HG03060 (cell line): Measurements from ENCODE around the gene UBA7.

Experiments
- ATAC-seq: cut with Tn5 transposase; IDR thresholded peaks from one replicate; pipeline ENCODE4 v1.9.1; 2021; ENCODE audit warnings: low read depth, moderate number of reproducible peaks; ENCODE audit not compliant: unreplicated experiment

Gene UBA7

DNA sequence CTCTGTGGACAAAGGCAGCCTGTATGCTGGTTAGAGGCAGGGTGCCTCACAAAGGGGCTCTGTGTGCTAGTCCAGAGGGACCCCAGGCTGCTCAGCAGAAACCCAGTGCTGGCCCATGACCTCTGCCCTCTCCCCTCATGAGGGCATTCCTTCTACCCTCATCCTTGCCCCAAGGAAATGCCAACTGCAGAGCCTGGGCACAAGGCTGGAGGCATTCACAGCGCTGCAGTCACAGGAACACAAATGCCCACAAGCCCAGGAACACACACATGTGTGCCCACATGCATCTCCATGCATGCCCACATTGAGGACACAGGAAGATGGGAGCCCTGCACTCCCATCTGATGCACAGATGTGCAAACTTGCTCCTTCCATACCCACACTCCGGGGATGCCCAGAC is 6.9 kb downstream of the UBA7 start:
- ATAC-seq: no peak

DNA sequence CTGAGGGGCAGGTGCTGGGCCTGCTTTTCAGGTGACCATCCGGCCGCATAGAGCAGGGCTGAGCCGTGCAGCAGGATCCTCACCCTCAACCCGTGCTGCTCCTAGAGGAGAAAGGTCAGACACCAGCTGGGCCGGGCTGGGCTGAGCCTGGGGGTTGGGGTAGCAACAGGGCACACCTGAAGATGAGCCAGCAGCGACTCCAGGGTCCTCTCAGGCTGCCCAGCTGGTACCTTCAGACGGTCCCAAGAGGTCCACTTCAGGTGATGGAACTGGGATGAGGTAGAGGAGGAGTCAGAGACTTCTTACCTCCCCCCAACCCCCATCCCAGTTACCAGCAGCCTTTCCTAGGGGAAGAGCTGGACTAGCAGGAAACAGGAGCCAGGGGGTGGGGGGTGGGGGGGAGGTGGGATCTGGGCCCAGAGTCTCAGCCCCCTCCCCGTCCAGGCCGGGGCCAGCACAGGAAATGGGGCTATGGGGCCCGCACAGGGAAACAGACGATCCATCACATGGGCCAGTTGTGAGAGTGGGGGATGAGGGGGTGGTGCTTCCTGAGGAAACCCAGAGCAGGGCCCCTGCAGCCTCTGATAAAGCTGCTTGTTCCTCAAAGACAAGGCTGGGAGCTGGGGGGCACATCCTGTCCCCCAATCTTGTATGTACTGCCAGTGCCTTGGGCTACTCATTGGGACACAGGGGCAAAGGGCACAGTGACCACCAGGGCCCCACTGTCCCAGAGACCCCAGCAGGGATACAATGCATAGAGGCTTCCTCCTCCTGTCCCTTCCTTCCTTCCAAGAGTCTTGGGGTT is 7.7 kb downstream of the UBA7 start:
- no peak for ATAC-seq

DNA sequence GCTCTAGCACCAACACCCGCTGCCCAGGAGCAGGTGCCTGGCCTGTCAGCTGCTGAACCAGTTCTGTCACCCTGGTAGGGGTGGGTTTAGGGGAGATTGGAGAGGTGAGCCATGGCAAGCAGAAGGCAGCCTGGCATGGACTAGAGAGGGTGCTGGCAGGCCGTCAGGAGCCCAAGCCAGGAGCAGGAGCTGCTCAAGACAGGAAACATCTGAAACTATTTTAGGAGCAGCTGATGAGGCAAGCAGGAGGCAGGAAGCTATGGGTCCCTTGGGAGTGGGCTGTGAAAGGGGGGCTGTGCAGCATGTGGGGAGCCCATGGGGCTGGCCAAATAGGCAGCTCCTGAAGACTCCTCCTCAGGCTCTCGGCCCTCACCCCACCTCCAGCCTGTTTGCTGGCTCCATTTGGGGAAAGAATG is 8.4 kb downstream of the UBA7 start:
- ATAC-seq: no peak

DNA sequence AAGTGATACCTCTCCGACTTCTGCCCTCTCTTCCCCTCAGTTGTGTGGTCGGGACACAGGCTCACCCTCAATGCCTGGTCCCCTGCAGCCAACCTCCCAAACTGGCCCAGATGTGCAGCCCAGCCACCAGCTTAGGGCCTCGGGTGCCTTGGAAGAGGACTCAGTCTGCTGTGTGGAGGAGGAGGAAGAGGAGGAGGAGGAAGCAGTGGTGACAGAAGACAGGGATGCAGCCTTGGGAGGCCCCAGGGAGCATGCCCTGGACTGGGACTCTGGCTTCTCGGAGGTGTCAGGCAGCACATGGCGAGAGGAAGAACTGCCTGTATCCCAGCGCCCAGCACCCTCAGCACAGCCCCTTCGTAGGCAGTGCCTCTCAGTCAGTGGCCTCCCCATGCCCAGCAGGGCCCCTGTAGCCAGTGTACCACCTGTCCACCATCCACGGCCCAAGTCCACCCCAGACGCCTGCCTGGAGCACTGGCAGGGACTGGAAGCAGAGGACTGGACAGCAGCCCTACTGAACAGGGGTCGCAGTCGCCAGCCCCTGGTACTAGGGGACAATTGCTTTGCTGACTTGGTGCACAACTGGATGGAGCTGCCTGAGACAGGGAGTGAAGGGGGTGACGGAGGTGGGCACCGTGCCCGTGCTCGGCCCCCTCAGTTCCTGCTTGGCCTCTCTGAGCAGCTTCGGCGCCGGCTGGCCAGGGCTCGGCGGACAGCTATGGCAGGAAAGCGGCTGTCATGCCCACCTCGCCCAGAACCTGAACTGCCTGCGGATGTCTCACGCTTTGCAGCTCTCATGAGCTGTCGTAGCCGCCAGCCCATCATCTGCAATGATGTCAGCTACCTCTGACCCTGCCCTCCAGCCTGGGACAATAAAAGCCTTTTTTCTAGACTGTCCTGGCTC is 9.4 kb downstream of the UBA7 start:
- ATAC-seq: no peak

DNA sequence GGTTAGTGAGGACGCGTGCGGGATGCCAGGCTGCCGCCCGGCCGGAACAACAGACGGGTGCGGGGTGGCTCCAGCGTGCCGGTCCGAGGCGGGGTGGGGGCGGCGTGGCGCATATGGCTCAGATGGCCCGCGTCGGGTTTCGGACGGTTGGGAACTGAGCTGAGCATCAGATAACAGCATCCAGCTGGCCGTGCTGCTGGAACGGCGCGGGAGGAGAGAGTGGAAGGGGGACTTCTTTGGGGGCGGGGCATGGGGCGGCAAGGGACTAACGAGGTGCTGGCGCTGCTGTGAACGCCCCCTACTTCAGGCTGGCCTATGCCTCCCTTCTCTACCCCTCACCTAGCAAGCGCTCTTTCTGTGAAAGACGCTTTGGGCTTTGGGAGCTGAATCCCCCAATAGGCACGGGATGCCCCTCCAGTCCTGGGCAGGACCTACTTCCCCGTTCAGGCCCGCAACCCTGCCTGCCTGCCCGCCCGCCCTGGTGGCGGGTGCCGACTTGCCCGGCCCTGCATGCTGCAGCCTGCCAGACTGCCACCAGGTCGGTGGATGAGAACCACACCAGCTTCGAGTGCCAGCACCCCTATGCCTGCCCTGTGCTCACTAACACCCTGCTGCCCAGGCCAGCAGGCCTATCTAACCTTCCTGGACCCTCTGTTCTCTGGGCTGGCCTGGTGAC is 10.2 kb downstream of the UBA7 start:
- no peak for ATAC-seq

DNA sequence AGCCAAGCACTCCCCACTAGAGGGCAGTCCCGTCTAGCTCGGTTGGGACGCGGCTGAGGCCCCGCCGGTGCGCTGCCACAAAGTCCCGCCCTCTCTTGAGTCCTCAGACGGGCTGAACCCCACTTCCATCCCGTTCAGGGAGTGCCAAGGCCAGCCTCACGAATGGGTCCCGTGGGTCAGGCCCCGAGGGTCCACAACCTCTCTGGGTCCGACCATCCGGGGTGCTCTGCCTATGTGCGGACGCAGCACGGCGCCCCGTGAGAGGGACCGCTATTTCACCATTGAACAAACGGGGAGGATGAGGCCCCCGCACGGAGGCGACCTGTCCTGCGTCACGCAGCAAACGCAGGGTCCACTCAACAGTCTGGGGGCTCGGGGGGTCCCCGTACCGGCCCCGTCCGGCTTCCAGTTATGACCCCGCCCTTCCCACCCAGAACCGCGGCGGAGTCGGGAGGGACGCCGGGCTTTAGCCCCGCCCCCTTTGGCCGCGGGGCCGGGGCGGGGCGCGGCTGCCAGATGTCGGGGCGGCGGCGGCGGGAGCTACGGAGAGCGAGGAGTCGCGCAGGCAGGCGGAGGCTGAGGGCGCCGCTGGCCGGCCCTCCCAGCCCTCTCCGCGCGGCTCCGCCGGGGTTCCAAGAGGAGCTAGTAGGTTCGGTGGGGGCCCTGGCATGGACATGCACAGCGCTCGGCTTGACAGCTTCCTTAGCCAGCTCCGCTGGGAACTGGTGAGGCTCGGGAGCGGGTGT is 10.9 kb downstream of the UBA7 start, which contains the start of gene INKA1:
INKA1 (plus strand) TSS at position 543 of the 746 bp plus-strand sequence; CDS start at position 675, 132 bp downstream.
- ATAC-seq: no peak

DNA sequence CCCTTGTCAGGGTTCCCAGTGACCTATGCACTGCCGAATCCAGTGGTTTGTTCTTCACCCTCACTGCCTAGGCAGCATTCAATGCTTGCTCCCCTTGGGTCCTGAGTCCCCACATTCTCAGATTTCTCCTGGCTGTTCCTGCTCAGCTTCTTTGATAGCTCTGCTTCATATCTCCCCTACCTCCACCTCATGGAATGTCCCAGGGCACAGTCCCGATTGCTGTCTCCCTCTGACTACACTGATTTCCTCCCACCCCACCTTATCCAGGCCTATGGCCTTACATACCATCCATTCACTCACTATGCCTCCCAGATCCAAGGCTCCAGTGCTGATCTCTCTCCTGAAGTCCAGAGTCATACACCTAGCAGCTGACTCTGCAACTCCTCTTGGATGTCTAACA is 12.6 kb downstream of the UBA7 start:
- ATAC-seq: no peak

DNA sequence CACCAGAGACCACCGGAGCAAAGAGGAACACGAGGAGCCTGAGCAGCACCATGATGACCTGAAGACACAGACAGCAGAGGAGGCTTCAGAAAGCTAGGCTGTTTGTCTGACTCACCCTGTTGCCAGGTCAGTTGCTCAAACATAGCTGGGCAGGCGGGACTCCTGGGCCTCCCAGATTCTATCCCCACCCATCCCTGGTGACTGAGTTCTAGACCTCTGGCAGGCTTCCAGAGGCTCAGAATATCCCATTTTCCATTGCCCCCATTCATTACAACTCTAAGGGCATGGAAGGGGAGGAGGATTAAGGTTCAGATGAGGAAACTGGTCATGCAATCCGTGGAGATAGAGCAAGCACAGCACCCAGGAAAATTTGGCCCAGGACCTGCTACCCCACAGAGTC is 14.0 kb downstream of the UBA7 start, which contains the start of gene CDHR4:
CDHR4 (minus strand) TSS at position 113 of the 400 bp plus-strand sequence; CDS start at position 52, 61 bp downstream.
- ATAC-seq: no peak

DNA sequence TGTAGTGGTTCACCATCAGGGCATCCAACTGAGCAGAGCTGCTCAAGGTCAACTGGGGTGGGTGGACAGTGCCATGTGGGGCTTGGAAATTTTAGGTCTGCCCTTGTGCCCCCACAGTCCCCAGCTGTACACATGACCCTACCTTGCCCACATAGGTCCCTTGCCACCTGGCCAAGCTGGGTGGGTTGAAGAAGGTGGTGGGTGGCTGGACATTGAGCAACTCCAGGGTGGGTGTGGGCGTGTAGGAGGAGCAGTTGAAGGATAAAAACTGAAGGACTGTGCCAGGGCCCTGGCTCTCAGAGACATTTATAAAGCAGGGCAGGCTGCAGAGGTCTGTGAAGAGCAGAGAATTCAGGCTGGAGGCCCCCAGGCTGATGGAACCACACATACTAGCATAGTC is 14.6 kb downstream of the UBA7 start:
- no peak for ATAC-seq

DNA sequence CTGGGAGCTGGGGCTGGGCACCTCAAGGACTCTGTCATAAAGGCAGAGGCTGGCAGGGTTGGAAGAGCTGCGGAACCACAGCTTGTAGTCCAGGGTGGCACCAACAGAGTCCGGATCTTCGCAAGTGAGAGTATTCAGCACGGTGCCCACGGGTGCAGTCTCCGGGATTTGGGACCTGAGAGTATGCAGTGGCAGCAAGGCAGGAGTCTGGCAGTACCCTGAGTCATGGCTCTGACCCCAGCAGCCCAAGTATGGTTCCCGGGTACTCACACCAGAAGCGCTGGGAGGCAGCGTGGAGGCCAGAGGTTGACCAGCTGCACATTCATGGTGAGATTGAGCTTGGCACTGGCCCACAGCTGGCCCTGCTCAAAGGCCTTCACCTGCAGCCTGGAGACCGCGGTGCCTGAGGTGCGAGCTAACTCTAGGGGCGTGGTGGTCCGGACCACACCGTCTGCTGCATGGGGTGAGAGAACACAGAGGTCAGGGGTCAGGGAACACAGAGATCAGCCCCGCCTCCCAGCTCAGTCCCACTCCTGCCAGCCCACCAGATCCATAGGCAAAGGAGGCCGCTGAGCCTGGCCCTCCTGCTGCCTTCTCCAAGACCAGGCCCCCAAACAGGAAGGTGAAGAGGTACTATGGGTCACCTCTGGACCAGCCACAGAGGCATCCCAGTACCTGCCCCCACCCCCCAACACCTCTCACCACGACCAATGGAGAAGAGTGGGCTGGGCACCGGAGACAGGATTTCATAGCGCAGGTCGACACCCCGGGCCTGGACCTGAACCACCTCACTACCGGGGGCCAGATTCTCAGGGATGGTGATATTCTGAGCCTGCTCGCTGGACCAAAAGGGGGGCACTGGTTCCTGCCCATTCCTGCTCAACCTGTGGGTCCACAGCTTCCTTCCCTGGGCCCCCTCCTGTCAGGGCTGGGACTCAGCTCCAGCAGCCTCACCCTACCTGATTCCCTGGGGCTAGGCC is 18.5 kb downstream of the UBA7 start:
- ATAC-seq: no peak

DNA sequence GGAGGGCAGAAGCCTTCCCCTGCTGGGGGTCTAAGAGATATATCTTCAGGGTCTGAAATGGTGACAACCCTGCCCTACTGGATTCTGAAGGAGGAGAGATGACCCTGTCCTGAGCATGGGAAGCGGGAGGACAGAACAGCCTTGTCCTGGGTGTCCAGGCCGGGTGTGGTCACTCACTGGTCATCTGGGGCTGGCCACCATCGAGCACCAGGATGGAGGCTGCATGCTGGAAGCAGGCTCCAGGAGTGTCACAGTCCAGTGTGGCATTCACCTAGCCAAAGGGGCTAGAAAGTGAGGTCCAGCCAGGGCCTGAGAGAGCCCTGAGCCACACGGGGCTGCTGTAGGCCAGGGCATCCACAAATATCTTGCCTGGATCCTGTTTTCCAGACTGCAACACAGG is 19.3 kb downstream of the UBA7 start:
- ATAC-seq: no peak

DNA sequence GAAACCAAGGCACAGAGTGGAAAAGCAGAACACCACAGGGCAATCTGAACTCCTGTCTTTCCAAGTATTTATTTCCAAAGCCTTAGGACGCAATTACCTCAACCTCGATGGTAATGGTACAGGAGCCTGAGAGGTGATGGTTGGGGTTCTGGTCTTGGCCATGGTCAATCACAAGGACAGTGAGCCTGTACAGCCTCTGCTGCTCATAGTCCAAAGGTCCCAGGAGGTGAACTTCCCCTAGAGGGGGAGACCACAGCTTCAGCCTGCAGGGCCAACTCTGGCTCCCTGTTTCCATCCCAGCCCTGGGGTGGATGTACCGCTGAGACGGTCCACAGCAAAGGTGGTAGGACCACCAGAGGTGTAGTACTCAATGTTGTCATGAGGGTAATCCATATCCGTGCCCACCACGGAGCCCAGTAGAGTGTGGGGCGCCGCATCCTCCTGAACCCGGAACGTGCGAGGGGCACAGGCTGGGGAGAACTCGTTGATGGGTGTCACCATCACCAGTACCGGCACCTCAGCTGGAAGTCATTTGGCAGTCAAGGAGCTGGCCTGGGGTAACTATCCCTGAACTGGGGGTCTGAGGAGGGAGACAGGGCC is 20.2 kb downstream of the UBA7 start:
- no peak for ATAC-seq

DNA sequence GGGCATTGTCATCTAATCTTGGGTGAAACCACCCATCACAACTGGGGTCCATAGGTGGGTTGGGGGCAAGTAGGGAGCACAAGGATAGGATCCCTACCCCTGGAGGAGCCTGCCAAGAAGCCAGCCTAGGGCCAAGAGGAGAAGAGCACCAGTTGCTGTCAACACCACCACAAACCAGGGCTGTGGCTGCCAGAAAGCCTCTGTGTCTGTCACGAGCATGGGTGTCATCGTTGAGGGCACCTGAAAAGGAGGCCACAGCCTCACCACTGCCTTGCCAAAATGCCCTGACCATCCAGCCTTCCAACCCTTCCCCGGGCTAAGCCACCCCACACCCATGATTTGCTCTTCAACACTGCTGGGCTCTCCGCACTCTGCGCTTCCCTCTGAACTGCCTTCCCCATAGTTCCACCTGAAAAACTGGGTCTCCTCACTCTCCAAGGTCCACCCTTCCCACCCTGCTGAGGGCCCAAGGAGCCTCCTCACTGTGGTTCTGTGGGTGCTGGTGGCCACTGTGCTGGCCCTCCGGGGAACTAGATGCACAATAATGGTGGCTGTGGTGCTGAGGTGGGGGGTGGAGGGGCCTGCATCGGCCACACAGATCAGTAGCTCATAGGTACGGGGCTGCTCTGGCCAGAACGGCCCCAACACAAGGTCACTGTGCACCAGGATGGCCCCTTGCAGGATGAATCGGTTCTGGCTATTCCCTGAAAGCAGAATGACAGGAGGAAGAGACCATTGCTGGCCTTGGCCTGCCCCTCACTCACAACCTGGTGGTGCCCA is 21.2 kb downstream of the UBA7 start:
- no peak for ATAC-seq

DNA sequence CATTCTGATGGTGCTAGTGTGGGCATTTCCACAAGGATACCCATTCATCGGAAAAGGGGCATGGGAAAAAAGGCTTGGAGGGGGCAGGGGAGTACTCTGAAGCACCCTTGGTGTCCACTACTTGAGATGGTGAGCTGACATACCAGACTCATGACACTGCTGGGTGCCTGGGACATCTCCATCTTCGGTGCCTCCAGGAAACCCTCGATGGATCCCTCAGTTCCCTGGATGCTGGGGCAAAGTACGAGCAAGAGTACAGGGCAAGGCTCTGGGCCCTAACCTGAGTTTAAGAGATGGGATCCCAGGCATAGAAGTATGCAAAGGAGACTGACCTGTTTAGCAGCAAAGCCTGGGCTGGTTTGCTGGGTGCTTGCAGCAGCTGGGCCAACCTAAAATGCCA is 22.2 kb downstream of the UBA7 start:
- ATAC-seq: no peak

DNA sequence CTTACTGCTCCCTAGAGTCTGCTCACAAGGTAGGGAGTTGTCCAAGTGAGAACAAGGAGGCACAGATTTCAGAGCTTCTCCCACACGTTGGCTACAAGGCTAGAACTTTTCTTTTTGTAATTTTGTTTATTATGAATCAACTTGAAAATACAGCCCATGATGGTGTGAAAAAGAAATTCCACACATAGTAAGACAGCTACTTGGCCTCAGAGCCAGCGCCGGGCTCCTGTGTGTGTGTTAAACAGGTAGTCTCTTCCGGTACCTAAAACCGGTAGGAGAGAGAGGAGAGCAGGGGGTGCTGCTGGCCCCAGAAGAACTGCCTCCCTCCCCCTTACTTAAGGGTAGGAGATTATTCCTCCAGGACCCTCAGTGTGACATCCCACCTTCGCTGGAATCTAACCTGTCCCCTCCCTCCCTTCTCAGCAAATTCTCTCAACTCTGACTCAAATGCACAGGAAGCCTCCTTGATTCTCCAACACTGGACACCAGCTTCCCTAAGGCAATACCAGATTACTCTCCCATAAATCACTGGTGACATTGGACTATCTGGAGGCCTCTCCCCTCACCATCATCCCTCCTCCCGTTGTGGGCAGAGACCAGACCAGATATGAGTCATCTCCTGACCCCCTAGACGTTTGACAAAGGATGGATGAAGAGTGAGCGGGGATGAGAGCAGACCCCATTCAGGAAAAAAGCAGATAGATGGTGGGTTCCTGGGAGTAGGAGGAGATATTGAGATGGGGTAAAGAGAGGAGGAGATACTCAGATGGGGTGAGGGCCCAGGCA is 22.9 kb downstream of the UBA7 start:
- ATAC-seq: no peak

DNA sequence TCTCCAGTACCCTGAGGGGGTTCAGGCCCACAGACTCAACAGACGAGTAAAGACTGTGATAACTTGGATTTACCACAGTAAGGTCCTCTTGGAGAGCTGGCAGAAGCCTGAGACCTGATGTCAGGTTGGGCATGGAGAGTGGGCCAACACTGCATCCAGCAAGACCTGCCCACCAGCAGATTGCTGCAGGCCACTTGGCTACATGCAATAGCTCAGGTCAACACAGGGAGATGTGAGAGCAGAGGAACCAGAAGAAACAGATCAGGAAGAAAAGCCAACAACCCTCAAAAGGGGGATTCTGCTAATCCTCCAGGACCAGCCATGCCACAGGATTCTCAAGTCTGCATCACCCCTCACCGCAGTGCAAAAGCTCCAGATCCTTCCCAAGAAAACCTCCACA is 25.7 kb downstream of the UBA7 start:
- ATAC-seq: no peak

DNA sequence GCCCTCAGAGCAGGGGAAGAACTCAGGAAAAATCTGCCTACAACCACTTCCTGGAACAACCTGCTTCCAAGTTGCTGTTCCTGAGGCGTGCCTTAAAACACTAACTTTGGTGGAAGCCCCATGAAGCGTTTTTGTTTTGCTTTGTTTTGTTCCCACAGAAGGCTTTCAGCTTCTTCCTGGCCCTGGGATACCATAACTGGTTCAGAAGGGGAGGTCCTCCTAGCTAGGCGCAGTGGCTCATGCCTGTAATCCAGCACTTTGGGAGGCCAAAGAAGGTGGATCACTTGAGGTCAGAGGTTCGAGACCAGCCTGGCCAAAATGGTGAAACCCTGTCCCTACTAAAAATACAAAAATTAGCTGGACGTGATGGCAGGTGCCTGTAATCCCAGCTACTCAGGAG is 26.2 kb downstream of the UBA7 start:
- no peak for ATAC-seq
